ENCODE measurements around the gene DENND6A.

The DENND6A gene

GRCh38 chr3:57577801-57578200, 115.1 kb downstream of the DENND6A start:
- Histone ChIP-seq H3K36me3 (ENCODE audit: control insufficient read depth, insufficient read depth, low read length) (peaks cover 3% of the 10 kb centered on the region; the same call in 1 of the 2 replicates), H3K9me3 (ENCODE audit: control insufficient read depth, insufficient read depth, low read length) (no peaks in the 10 kb centered on the region), H3K27ac (ENCODE audit: low read length) (no peak overlapping the region), H3K27me3 (ENCODE audit: control insufficient read depth, insufficient read depth, low read length) (no peaks in the 10 kb centered on the region), H3K4me1 (ENCODE audit: control insufficient read depth, insufficient read depth, low read length) (no peaks in the 10 kb centered on the region), H3K4me3 (ENCODE audit: low read length) (no peak overlapping the region)
- no CpG with 5 or more reads among the region's 9 CpGs for WGBS (ENCODE audit: insufficient coverage, insufficient read length)
- DNase-seq (ENCODE audit: low read depth, low spot score) = no peak

GRCh38 chr3:57575966-57576626, 116.8 kb downstream of the DENND6A start:
- no peak overlapping the region for H3K4me3 ChIP-seq (ENCODE audit: low read length)
- WGBS (ENCODE audit: insufficient coverage, insufficient read length) = no CpG with 5 or more reads among the region's 3 CpGs
- H3K27ac ChIP-seq (ENCODE audit: low read length) = no peak overlapping the region
- H3K27me3 ChIP-seq (ENCODE audit: control insufficient read depth, insufficient read depth, low read length) = no peaks in the 10 kb centered on the region
- H3K4me1 ChIP-seq (ENCODE audit: control insufficient read depth, insufficient read depth, low read length) = no peaks in the 10 kb centered on the region
- H3K9me3 ChIP-seq (ENCODE audit: control insufficient read depth, insufficient read depth, low read length) = no peaks in the 10 kb centered on the region
- peaks cover 3% of the 10 kb centered on the region; the same call in 1 of the 2 replicates for H3K36me3 ChIP-seq (ENCODE audit: control insufficient read depth, insufficient read depth, low read length)
- DNase-seq (ENCODE audit: low read depth, low spot score) = no peak
